ENCODE measurements around the gene EPB41L2.

DNA sequence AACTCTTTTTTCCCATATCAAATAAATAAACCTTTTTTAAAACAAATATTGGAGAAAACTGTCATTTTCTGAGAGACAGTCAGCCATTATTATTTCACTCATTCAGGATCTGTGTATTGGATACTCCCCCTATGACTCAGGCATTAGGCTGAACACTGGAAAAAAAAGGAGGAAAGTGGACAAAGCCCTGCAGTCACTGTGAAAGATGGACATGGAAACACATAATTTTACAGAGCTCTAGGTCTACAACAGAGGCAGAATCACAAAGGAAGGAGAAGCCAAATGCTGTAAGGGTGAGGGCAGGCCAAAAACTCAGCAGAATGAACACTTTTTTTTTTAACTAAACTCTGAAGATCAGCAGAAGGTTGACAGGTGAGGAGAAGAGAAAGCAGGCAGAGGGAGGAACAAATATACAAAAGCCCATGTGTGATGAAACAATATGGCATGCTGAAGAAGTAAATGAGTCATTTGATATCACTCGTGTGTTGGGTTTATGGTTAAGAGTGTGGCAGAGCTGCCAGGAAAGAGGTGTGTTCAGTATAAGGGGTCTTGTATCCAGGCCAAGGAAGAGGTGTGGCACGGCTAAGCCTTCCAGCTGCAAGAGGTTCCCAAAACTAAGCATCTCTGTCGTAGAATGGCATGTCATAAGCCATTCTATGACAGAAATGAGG, 39.1 kb downstream of the EPB41L2 start:
- TF ChIP-seq, protein P1, sequence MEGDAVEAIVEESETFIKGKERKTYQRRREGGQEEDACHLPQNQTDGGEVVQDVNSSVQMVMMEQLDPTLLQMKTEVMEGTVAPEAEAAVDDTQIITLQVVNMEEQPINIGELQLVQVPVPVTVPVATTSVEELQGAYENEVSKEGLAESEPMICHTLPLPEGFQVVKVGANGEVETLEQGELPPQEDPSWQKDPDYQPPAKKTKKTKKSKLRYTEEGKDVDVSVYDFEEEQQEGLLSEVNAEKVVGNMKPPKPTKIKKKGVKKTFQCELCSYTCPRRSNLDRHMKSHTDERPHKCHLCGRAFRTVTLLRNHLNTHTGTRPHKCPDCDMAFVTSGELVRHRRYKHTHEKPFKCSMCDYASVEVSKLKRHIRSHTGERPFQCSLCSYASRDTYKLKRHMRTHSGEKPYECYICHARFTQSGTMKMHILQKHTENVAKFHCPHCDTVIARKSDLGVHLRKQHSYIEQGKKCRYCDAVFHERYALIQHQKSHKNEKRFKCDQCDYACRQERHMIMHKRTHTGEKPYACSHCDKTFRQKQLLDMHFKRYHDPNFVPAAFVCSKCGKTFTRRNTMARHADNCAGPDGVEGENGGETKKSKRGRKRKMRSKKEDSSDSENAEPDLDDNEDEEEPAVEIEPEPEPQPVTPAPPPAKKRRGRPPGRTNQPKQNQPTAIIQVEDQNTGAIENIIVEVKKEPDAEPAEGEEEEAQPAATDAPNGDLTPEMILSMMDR (IDR thresholded peaks at IDR 0.05), result no peak
- TF ChIP-seq POLR2A (IDR thresholded peaks at IDR 0.05), result no peak

Data from Peyer's patch (tissue), 4 donors.